HG03575 (cell line): ENCODE measurements around the gene GSK3A.

Experiments
- ATAC-seq: cut with Tn5 transposase; IDR thresholded peaks from one replicate; pipeline ENCODE4 v1.9.1; 2021; ENCODE audit not compliant: unreplicated experiment, insufficient number of reproducible peaks, low FRiP score; ENCODE audit errors: extremely low read depth

GSK3A gene

GRCh38 chr19:42242512-42243409 lies at the start of gene GSK3A:
TSS of gene GSK3A (minus strand) at chr19:42242602. CDS start at chr19:42242465, 137 bp downstream.
- ATAC-seq: peak; percentile 41

DNA sequence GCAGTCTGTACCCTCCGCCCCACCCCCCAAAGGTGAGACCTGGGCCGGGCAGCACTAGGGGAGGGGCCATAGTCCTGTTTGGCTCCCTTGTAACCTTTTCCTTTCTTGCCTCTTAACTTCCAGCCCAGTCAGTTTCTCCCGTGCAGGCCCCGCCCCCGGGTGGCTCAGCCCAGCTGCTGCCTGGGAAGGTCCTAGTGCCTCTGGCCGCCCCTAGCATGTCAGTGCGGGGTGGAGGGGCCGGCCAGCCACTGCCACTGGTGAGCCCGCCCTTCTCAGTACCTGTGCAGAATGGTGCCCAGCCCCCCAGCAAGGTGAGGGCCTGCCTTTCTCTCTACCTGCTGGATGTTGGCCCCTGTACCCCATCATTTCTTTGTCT lies 49.0 kb upstream of the GSK3A start:
- no peak for ATAC-seq

DNA sequence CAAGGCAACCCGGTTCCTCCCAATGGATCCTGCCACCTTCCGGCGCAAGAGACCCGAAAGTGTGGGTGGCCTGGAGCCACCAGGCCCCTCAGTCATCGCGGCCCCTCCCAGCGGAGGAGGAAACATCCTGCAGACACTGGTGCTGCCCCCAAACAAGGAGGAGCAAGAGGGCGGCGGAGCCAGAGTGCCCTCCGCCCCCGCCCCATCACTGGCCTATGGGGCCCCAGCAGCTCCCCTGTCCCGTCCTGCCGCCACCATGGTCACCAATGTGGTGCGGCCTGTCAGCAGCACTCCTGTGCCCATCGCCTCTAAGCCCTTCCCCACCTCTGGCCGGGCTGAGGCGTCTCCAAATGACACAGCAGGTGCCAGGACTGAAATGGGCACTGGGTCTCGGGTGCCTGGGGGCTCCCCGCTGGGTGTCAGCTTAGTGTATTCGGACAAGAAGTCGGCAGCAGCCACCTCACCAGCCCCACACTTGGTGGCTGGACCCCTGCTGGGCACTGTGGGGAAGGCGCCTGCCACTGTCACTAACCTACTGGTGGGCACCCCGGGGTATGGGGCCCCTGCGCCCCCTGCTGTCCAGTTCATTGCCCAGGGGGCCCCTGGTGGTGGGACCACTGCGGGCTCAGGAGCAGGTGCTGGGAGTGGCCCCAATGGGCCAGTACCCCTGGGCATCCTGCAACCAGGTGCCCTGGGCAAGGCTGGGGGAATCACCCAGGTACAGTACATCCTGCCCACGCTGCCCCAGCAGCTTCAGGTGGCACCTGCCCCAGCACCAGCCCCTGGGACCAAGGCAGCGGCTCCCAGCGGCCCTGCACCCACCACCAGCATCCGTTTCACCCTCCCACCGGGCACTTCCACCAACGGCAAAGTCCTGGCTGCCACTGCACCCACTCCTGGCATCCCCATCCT lies 48.4 kb upstream of the GSK3A start:
- ATAC-seq: no peak

DNA sequence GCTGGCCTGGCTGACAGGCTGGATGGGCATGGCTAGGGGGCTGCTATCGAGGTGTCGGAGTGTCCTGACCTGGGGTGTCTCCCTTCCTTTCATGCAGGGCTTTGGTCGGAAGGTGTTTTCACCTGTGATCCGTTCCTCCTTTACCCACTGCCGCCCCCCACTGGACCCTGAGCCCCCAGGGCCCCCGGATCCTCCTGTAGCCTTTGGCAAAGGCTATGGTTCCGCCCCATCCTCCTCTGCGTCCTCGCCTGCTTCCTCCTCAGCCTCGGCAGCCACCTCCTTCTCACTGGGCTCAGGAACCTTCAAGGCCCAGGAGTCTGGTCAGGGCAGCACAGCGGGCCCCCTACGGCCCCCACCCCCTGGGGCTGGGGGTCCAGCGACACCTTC lies 47.7 kb upstream of the GSK3A start:
- ATAC-seq: no peak

DNA sequence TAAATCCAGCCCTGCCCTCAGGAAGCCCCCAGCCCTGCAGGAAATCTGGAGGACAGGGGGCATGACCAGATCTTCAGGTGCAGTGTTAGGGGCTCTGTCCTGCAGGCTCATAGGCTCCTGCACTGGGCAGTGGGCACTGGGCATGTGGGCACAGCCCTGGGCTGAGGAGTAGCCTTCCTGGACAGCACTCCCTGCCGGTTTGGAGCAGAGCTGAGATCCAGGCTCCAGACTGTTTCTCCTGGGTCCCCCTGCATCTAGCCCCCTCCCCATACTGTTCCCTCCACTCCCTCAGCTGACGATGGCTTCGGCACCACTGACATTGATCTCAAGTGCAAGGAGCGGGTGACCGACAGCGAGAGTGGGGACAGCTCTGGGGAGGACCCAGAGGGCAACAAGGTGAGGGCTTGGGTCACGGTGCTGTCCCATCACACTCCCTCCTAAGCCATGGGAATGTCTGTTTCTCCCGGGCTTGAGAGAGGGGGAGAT lies 47.2 kb upstream of the GSK3A start:
- ATAC-seq: no peak

GRCh38 chr19:42288881-42289555 lies 46.6 kb upstream of the GSK3A start:
- ATAC-seq: no peak

- ATAC-seq: no peak
Observed at GRCh38 chr19:42288387-42288786, 46.0 kb upstream of the GSK3A start.

DNA sequence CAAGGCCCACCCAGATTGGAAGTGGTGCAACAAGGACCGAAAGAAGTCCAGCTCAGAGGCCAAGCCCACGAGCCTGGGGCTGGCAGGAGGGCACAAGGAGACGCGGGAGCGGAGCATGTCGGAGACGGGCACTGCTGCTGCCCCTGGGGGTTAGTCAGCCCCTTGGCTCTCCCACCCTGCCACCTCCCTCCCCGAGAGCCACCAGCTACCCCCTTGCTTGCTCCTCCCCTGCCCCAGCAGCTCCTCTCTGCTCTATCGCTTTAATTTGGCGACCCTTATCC lies 45.4 kb upstream of the GSK3A start:
- ATAC-seq: no peak

DNA sequence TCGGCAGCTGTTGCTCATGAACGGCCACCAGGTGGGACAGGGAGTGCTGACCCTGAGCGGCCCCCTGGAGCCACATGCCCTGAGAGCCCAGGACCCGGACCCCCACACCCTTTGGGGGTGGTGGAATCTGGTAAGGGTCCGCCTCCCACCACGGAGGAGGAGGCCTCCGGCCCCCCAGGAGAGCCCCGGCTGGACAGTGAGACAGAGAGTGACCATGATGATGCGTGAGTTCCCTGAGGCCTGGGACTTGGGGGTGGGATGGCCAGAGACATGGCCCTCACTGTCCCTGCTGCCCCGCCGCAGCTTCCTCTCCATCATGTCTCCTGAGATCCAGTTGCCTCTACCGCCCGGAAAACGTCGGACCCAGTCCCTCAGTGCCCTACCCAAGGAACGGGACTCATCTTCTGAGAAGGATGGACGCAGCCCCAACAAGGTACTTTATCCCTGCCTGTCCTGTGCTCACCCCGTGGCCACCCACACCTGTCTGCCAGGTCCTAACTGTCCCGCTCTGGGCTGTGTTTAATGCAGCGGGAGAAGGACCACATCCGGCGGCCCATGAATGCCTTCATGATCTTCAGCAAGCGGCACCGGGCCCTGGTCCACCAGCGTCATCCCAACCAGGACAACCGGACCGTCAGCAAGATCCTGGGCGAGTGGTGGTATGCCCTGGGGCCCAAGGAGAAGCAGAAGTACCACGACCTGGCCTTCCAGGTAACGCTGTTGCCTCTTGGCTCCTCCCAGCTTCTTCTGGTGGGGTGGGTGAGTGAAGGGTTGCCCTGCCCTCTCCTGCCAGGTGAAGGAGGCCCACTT lies 44.8 kb upstream of the GSK3A start:
- ATAC-seq: no peak

DNA sequence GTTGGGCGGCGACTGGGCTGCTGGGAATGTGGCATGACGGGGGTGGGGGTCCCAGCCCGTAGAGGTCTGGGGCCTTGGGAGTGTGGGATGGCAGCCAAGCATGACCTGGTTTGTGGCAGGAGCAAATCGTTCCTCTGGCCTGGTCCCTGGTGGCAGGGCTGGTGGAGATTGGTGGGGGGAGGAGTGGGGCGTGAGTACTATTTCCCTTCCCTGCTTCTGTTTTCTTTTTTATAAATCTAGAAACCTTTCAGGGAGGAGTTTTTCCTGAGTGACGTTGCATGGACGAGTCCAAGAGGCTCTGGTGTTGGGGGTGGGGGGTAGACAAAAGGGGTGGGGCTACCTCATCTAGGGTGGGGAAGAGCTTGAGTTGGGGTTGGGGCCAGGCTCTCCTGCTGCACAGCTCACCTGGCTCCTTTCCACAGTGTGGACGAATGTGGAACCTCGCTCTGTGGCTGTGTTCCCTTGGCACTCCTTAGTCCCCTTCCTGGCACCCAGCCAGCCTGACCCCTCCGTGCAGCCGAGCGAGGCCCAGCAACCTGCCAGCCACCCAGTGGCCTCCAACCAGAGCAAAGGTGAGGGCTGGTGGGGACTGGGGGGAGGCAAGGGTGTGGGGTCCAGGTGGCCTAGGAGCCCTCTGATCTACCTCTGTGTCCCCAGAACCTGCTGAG lies 44.1 kb upstream of the GSK3A start:
- ATAC-seq: no peak

GRCh38 chr19:42285988-42286348 lies 43.6 kb upstream of the GSK3A start:
- ATAC-seq: no peak

DNA sequence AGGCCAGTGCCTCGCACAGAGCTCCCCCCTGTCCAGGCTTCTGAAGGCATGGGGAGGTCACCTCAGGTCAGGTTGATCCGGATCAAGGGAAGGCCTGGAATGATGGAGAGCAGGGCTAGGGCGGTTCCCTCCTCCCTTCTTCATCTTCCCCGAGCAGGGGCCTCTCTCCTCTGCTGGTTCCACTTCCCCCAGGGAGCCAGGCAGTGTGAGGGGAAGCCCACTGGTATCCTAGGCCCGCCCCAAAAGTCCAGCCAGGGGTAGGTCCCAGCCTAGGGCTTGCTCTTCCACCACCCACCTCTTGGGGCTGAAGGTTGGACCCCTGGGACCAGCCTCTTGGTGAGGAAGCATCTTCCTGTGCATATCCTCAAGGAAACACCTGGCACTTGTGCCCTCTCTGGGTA lies 43.1 kb upstream of the GSK3A start:
- no peak for ATAC-seq

DNA sequence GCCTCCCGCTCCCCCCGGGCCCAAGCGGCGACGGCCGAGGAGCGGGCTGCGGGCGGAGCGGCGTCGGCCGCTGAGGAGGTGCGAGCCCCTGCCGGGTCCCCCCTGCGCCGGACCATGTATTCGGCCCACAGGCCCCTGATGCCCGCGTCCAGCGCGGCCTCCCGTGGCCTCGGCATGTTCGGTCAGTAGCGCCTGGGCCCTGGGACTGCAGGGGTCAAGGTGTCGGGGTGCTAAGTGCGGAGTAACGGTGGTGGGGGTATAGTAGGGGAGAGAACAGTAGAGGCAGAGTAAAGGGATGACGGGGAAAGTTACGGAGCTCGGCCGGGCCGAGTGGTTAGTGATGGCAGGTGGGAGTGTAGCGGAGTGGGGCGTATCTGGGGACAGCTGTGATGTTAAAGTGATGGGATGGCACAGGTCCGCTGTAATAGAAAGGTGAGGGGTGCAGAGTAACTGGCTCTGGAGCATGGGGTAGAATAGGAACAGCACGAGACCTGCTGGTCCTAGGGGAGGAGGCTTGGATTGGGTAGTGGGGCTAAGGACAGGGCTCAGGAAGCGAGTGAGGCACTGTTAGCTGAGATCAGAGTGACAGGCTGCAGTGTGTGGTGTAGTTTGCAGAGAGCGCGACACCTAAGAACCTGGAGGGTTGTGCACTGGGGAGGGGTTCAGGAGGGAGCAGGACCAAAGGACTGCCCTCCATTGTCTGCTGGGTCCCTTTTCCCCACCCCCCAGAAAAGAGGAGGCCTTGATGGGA lies 42.4 kb upstream of the GSK3A start:
- no peak for ATAC-seq

GRCh38 chr19:42284066-42284501 lies 41.7 kb upstream of the GSK3A start:
- no peak for ATAC-seq

- ATAC-seq: no peak
Observed at GRCh38 chr19:42283188-42284065, 41.0 kb upstream of the GSK3A start.

DNA sequence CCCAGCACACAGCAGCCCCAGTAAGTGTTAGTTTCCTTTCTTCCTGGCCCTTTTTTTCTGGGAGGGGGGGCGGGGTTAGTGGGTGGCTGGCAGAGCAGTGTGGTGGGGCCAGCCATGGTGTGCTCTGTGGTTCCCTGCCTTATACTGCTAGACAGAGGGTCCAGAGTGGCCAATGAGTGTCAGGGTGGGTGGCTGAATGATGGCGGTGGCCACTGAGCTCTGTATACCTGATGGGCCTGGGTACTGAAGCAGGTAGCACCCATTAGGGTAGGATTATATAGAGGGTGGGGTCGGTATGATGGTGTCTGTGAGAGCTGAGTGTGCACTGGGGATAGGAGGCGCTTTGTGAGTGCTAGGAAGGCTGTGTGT lies 40.4 kb upstream of the GSK3A start:
- ATAC-seq: no peak
